Measurements from ENCODE around the gene APOL5.

GRCh38 chr22:35690001-35690400 lies 27.7 kb upstream of the APOL5 start:
- TF ChIP-seq YY1 (IDR thresholded peaks at IDR 0.05; ENCODE audit: low read depth), result no peak
- TF ChIP-seq CTCF (IDR thresholded peaks at IDR 0.05), result no peak
- TF ChIP-seq FOXM1 (IDR thresholded peaks at IDR 0.05; ENCODE audit: low read depth), result no peak
- TF ChIP-seq TAF1 (IDR thresholded peaks at IDR 0.05; ENCODE audit: borderline replicate concordance, low read depth, low read length), result no peak
- TF ChIP-seq CHD2 (IDR thresholded peaks at IDR 0.05; ENCODE audit: low read length, partially characterized antibody), result no peak
- TF ChIP-seq REST (IDR thresholded peaks at IDR 0.05; ENCODE audit: low read depth, low read length), result no peak
